Measurements from ENCODE around the gene SLC13A3. TPM values are rescaled to one million over a fixed set of nuclear protein-coding genes. Genes with fewer than 3 reads are reported as not detected.

SLC13A3 gene
- total RNA-seq, 2 donors from 2014 or later: 0.08 to 0.25 TPM

DNA sequence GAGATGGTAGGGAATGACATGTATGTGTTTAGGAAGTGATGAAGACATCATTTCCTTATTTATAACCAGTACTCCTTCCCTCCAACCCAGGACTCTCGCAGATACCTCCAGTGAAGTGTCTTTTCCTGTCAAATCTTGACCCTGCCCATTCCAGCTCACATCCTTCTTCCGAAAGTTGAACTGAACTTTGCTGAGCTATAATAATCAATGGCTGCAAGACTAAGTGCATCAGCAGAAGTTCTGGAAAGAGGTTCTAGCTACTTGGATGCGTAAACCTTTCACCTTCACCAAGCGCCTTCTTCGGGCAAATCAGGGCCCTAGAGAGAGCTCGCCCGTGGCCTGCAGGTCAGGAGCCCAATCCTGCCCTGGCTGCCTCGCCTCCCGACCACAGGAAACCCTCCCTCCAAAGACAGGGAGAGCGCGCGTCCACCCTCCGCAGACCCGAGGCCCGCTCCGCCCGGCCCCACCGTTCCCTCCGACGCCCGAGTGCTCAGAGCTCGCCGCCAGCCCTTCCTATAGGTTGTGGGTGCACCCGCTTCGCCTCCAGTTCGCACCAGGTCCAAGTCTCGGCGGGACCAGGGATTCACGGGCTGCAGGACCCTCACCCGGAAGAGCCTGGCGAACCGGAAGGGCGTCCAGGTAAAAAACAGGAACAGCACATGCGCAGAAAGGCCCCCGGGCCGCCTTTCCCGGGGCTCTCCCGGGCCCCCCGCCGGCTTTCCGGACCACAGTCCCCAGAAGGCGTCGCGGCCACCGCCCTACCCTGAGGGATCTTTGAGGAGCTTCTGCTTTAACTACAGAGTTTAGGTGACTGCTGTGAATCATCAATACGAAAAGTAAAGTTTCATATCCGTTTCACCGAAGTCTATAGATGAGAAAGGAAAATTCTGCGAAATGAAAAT is 138.1 kb downstream of the SLC13A3 start, which contains the start of gene ZNF334:
ZNF334 (minus strand) TSS at position 617 of the 902 bp plus-strand sequence. CDS start 1,457 bp downstream, outside the sequence.
- Histone ChIP-seq H3K4me3 (peak within 1 kb of the TSS; percentile 53), H3K9ac (ENCODE audit: low read depth in 2 of 2, low read length in 2 of 2) (peak within 1 kb of the TSS in 1 of 2 donors; percentile 63), H3K9me3 (no peaks in the 10 kb centered on the region), H3K4me1 (no peaks in the 10 kb centered on the region), H3K27me3 (no peaks in the 10 kb centered on the region), H3K27ac (no peak within 1 kb of the TSS), H3K36me3 (no peaks in the 10 kb centered on the region)
- TF ChIP-seq, protein P1, sequence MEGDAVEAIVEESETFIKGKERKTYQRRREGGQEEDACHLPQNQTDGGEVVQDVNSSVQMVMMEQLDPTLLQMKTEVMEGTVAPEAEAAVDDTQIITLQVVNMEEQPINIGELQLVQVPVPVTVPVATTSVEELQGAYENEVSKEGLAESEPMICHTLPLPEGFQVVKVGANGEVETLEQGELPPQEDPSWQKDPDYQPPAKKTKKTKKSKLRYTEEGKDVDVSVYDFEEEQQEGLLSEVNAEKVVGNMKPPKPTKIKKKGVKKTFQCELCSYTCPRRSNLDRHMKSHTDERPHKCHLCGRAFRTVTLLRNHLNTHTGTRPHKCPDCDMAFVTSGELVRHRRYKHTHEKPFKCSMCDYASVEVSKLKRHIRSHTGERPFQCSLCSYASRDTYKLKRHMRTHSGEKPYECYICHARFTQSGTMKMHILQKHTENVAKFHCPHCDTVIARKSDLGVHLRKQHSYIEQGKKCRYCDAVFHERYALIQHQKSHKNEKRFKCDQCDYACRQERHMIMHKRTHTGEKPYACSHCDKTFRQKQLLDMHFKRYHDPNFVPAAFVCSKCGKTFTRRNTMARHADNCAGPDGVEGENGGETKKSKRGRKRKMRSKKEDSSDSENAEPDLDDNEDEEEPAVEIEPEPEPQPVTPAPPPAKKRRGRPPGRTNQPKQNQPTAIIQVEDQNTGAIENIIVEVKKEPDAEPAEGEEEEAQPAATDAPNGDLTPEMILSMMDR (IDR thresholded peaks at IDR 0.05): no peak
- intact Hi-C loops (cut with DNase I): no loop called here
- peak; percentile 46 for DNase-seq

DNA sequence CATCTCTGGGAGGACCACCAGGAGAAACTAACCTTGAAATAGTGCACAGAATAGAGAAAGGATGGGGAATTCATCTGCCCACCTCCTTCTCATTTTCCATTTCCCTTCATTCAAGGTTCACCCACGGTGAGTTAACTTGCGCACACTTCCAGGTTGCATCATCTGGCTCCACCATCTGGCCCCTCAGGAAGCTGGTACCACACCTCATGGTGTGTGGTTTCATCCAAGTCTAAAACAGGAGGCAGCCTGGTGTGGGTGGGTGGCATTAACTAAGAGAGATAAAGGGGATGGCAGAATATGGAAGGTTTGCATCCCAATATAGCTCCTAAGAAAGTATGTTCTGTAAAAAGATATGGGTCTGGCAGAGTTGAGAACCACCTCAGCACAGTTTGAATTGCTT is 141.7 kb downstream of the SLC13A3 start:
- no peak for DNase-seq
- TF ChIP-seq, protein P1 (IDR thresholded peaks at IDR 0.05): no peak
- no peaks in the 10 kb centered on the region for H3K27me3 ChIP-seq
- no peak overlapping the region for H3K4me3 ChIP-seq
- intact Hi-C loops (cut with DNase I): no loop called here
- H3K9ac ChIP-seq (ENCODE audit: low read depth in 2 of 2, low read length in 2 of 2): no peak overlapping the region
- no peaks in the 10 kb centered on the region for H3K9me3 ChIP-seq
- no peaks in the 10 kb centered on the region for H3K36me3 ChIP-seq
- H3K27ac ChIP-seq: no peak overlapping the region
- H3K4me1 ChIP-seq: no peaks in the 10 kb centered on the region

Other genes starting within 250 kb of the SLC13A3 start
- gene ELMO2, start 244.8 kb downstream of the SLC13A3 start, total RNA-seq: 10 to 100 TPM; 20.0 to 24.7 TPM
- gene ZNF334, start 137.9 kb downstream of the SLC13A3 start, total RNA-seq: 1 to 10 TPM; 1.3 to 1.6 TPM
- gene OCSTAMP, start 100.8 kb downstream of the SLC13A3 start, total RNA-seq: not detected
- 10 to 100 TPM in 1 of 2 donors, 1 to 10 TPM in 1; 9.2 to 11.1 TPM for gene TP53RK, start 38.0 kb upstream of the SLC13A3 start, total RNA-seq
- 10 to 100 TPM; 28.3 to 43.6 TPM for gene SLC2A10, start 58.2 kb upstream of the SLC13A3 start, total RNA-seq
- gene EYA2, start 243.4 kb upstream of the SLC13A3 start, total RNA-seq: 10 to 100 TPM in 1 of 2 donors, 1 to 10 TPM in 1; 8.9 to 16.8 TPM

Measured in colonic mucosa (tissue), 4 donors.